Hepatocyte (in vitro differentiated cells): ENCODE results near the gene HSD17B1. TPM values are rescaled to one million over a fixed set of nuclear protein-coding genes. Genes with fewer than 3 reads are reported as not detected.
"Not testable (repeated sequence)": the region's sequence is repeated elsewhere in the genome, so short reads cannot be mapped to it uniquely, and the experiment has no call there.

Source experiments
- DNase-seq: peaks from one replicate; pipeline ENCODE4 v3.0.0-alpha.2; 2016; ENCODE audit warnings: low spot score
- H2AFZ ChIP-seq: fragments of 200-600 bp; sonication (generic); 2 replicates; pipeline ENCODE4 v1.6.0; 2016; ENCODE audit warnings: antibody characterized with exemption, mild to moderate bottlenecking
- H3K27ac ChIP-seq: fragments of 200-600 bp; sonication (generic); 2 replicates; pipeline ENCODE4 v1.5.1; 2016; ENCODE audit warnings: mild to moderate bottlenecking
- H3K27me3 ChIP-seq: fragments of 200-600 bp; sonication (generic); 2 replicates; pipeline ENCODE4 v1.6.1; 2016
- H3K36me3 ChIP-seq: fragments of 200-600 bp; sonication (generic); replicated peaks from 2 replicates; pipeline ENCODE4 v1.5.1; 2016; ENCODE audit warnings: low read depth; ENCODE audit not compliant: insufficient read depth
- H3K4me1 ChIP-seq: fragments of 200-600 bp; sonication (generic); 2 replicates; pipeline ENCODE4 v1.5.1; 2016; ENCODE audit warnings: mild to moderate bottlenecking, moderate library complexity; ENCODE audit not compliant: insufficient read depth
- H3K4me2 ChIP-seq: fragments of 200-600 bp; sonication (generic); 2 replicates; pipeline ENCODE4 v1.6.0; 2016
- H3K4me3 ChIP-seq: fragments of 200-600 bp; sonication (generic); 2 replicates; pipeline ENCODE4 v1.5.1; 2016; ENCODE audit warnings: mild to moderate bottlenecking
- H3K79me2 ChIP-seq: fragments of 200-600 bp; sonication (generic); 2 replicates; pipeline ENCODE4 v1.6.0; 2017; ENCODE audit warnings: mild to moderate bottlenecking
- H3K9me2 ChIP-seq: fragments of 200-600 bp; sonication (generic); replicated peaks from 2 replicates; pipeline ENCODE4 v1.6.0; 2017; ENCODE audit warnings: mild to moderate bottlenecking; ENCODE audit not compliant: insufficient read depth
- H3K9me3 ChIP-seq: fragments of 200-600 bp; sonication (generic); 2 replicates; pipeline ENCODE4 v1.5.1; 2016; ENCODE audit warnings: low read depth, mild to moderate bottlenecking
- H4K20me1 ChIP-seq: fragments of 200-600 bp; sonication (generic); 2 replicates; pipeline ENCODE4 v1.6.0; 2016; ENCODE audit warnings: mild to moderate bottlenecking; ENCODE audit not compliant: insufficient read depth, poor library complexity, severe bottlenecking
- CTCF ChIP-seq: fragments of 200-600 bp; sonication (generic); IDR thresholded peaks from 2 replicates; pipeline ENCODE4 v1.5.1; 2016; ENCODE audit warnings: antibody characterized with exemption, mild to moderate bottlenecking; ENCODE audit not compliant: poor library complexity
- EZH2 ChIP-seq: fragments of 200-600 bp; sonication (generic); IDR thresholded peaks from 2 replicates; pipeline ENCODE4 v1.6.1; 2016; ENCODE audit warnings: antibody characterized with exemption, mild to moderate bottlenecking, borderline replicate concordance
- EZH2phosphoT487 ChIP-seq: fragments of 200-600 bp; sonication (generic); IDR thresholded peaks from one replicate; pipeline ENCODE4 v1.6.1; 2018; ENCODE audit warnings: antibody characterized with exemption, mild to moderate bottlenecking, low read depth, moderate library complexity; ENCODE audit not compliant: unreplicated experiment, severe bottlenecking
- WGBS: methylation state at CpG from one replicate; pipeline ENCODE4 v1.1.6; 2016; ENCODE audit warnings: low lambda C conversion rate; ENCODE audit errors: missing lambda C conversion rate; 5-methylcytosine and 5-hydroxymethylcytosine counted together
- polyA plus RNA-seq: library from polyadenylated mRNA; unstranded; fragments of >200 nt; fragmentation: Nextera tagmentation; extraction: Ambion mirVana; gene quantifications from 2 replicates; pipeline ENCODE4 v1.2.1, GENCODE V29; 2016
- total RNA-seq: library from RNA; depleted of rRNA; stranded (reverse); fragments of >200 nt; gene quantifications from 2 replicates; pipeline ENCODE4 v1.2.3, GENCODE V29; 2014

HSD17B1 gene
- total and polyA plus RNA-seq, 2 experiments from 2014 or later, result 2.7 to 6.6 TPM

- H3K36me3 ChIP-seq, result no peaks in the 10 kb centered on the region
- no peaks in the 10 kb centered on the region for H3K79me2 ChIP-seq
- H3K9me3 ChIP-seq, result no peaks in the 10 kb centered on the region
- H3K27ac ChIP-seq, result no peak overlapping the region
- no peaks in the 10 kb centered on the region for H3K9me2 ChIP-seq
- H3K4me1 ChIP-seq, result peaks cover 5% of the 10 kb centered on the region
- H2AFZ ChIP-seq, result no peak overlapping the region
- 96% methylated on average over 38 of the region's 39 CpGs for WGBS
- no peaks in the 10 kb centered on the region for H3K27me3 ChIP-seq
- no peak for DNase-seq
- no peak overlapping the region for H3K4me3 ChIP-seq
- H4K20me1 ChIP-seq, result no peaks in the 10 kb centered on the region
- H3K4me2 ChIP-seq, result no peak overlapping the region
- TF ChIP-seq EZH2phosphoT487 (no peak), CTCF (no peak), EZH2 (no peak)
Measured at GRCh38 chr17:42543190-42544079, 9.3 kb upstream of the HSD17B1 start.

DNA sequence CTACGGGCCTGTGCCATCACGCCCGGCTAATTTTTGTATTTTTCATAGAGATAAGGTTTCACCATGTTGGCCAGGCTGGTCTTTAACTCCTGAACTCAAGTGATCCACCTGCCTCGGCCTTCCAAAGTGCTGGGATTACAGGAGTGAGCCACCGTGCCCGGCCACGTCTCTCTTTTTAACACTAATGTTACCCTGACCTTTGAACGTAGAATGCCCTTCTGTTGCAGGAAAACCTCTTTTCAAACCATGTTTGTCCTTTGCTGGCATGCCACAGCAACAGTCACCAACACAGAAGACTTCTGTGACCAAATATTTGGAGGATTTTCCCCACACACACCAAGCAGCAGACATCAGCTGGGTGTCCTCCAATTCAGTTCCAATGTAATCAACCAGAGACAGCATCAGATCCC is 7.8 kb upstream of the HSD17B1 start:
- Histone ChIP-seq H3K36me3 (no peaks in the 10 kb centered on the region), H3K9me3 (no peaks in the 10 kb centered on the region), H3K4me2 (no peak overlapping the region), H3K27me3 (no peaks in the 10 kb centered on the region), H3K79me2 (no peaks in the 10 kb centered on the region), H3K4me1 (peaks cover 12% of the 10 kb centered on the region), H2AFZ (no peak overlapping the region), H3K9me2 (no peaks in the 10 kb centered on the region), H4K20me1 (no peaks in the 10 kb centered on the region), H3K4me3 (no peak overlapping the region), H3K27ac (no peak overlapping the region)
- no peak for DNase-seq
- TF ChIP-seq EZH2phosphoT487 (no peak), EZH2 (no peak), CTCF (no peak)
- 79% methylated on average over 8 of the region's 8 CpGs for WGBS

GRCh38 chr17:42545755-42546505 is 6.8 kb upstream of the HSD17B1 start:
- not testable (repeated sequence) for H3K9me3 ChIP-seq, H3K79me2 ChIP-seq, H3K36me3 ChIP-seq, H3K27me3 ChIP-seq, H3K4me2 ChIP-seq, H3K27ac ChIP-seq, H3K4me3 ChIP-seq, H4K20me1 ChIP-seq, H2AFZ ChIP-seq, DNase-seq, H3K9me2 ChIP-seq
- WGBS, result 85% methylated on average over 9 of the region's 9 CpGs
- peaks cover 10% of the 10 kb centered on the region for H3K4me1 ChIP-seq

DNA sequence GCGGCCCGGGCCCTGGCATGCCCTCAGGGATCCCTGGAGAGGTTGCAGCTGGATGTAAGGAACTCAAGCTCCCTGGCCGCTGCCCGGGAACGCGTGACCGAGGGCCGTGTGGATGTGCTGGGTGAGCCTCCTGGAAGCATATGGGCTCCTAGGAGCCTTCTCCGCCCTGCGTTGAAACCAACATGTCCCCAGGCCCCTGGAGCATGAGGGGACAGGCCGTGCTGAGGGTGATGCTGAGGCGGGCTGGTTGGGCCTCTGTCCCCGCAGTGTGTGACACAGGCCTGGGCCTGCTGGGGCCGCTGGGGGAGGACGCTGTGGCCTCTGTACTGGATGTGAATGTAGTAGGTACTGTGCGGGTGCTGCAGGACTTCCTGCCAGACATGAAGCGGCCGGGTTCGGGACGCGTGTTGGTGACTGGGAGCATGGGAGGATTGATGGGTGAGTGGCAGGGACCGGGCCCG is 5.7 kb upstream of the HSD17B1 start:
- no peak overlapping the region for H3K4me2 ChIP-seq
- no peaks in the 10 kb centered on the region for H3K9me3 ChIP-seq
- WGBS, result 95% methylated on average over 21 of the region's 23 CpGs

More for the DNA sequence above, 5.7 kb upstream of the HSD17B1 start:
- TF ChIP-seq EZH2, result no peak
- no peak for TF ChIP-seq EZH2phosphoT487
- TF ChIP-seq CTCF, result no peak
- Histone ChIP-seq H2AFZ (no peak overlapping the region), H4K20me1 (no peaks in the 10 kb centered on the region), H3K27ac (no peak overlapping the region), H3K4me3 (no peak overlapping the region), H3K79me2 (no peaks in the 10 kb centered on the region), H3K27me3 (no peaks in the 10 kb centered on the region), H3K9me2 (no peaks in the 10 kb centered on the region), H3K36me3 (no peaks in the 10 kb centered on the region), H3K4me1 (peaks cover 7% of the 10 kb centered on the region)
- no peak for DNase-seq
